ENCODE results near the gene GJC2. TPM values are rescaled to one million over a fixed set of nuclear protein-coding genes. Genes with fewer than 3 reads are reported as not detected.

The GJC2 gene
- total and polyA plus RNA-seq, 2 donors (not counting 1 experiment from before 2014, with no cell fraction given) = 0.16 to 0.30 TPM

DNA sequence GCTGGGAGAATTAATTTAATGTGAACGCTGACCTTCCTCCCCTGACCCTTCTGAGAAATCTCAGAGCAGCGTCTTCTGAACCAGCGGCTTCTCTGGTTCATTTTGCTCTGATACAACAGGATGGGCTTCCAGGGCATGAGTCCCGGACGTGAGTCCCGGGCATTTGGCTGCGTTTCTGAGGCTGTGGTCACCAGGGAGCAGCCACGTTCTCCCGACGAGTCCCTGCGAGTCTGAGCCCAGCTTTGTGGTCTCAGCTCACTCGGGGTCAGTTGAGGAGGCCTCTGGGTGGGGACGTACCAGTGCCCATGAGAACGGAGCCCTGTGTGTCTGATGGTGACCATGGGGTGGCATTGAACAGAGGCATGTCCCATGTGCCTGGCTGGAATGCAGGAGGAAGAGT is 40.5 kb downstream of the GJC2 start:
- ChIA-PET CTCF (no interaction called here), POLR2A (no interaction called here)
- Histone ChIP-seq H3K4me3 (ENCODE audit: control extremely low read depth in 1 of 5, extremely low read depth in 1 of 5, insufficient read depth in 1 of 5, low read depth in 2 of 5, low read length in 4 of 5) (no peak overlapping the region), H3K36me3 (replicated peaks in 1 of 2; ENCODE audit: control extremely low read depth in 1 of 2, control insufficient read depth in 1 of 2, extremely low read depth in 1 of 2, insufficient read depth in 2 of 2, low read length in 1 of 2) (no peaks in the 10 kb centered on the region), H3K27ac (ENCODE audit: low read length in 2 of 2) (no peak overlapping the region), H3K9me3 (ENCODE audit: control extremely low read depth in 1 of 3, control insufficient read depth in 2 of 3, insufficient read depth in 1 of 3, low read length in 2 of 3) (peaks cover 0 to 3% (median 0%) of the 10 kb centered on the region in 3 donors), H3K4me1 (ENCODE audit: control insufficient read depth in 2 of 2, insufficient read depth in 2 of 2, low read length in 2 of 2) (no peaks in the 10 kb centered on the region), H3K79me2 (ENCODE audit: control insufficient read depth, insufficient read depth, low read length) (no peaks in the 10 kb centered on the region), H3K27me3 (replicated peaks in 1 of 4; ENCODE audit: control extremely low read depth in 1 of 4, control insufficient read depth in 3 of 4, insufficient read depth in 4 of 4, low read length in 3 of 4) (no peaks in the 10 kb centered on the region), H3K9ac (ENCODE audit: low read length) (no peak overlapping the region), H2AFZ (ENCODE audit: insufficient read depth, low read depth, low read length, poor library complexity, severe bottlenecking) (no peak overlapping the region), H3K4me2 (replicated peaks; ENCODE audit: low read depth, low read length, poor library complexity, severe bottlenecking) (no peak overlapping the region), H4K20me1 (ENCODE audit: control insufficient read depth, insufficient read depth, low read length, poor library complexity, severe bottlenecking) (no peaks in the 10 kb centered on the region)
- DNase-seq (no peak), ATAC-seq (ENCODE audit: low read depth) (no peak)
- Mint-ChIP-seq H3K4me3 (no peak overlapping the region), H3K9me3 (ENCODE audit: insufficient read depth) (no peaks in the 10 kb centered on the region), H3K27me3 (no peaks in the 10 kb centered on the region), H3K4me1 (no peaks in the 10 kb centered on the region), H3K27ac (no peak overlapping the region)
- no peak for TF ChIP-seq EZH2 (IDR thresholded peaks at IDR 0.05; ENCODE audit: borderline replicate concordance, insufficient read depth, low read depth, low read length, poor library complexity, severe bottlenecking)
- TF ChIP-seq CTCF (IDR thresholded peaks at IDR 0.05) = no peak
- intact Hi-C loops (cut with micrococcal nuclease) = no loop called here
- 96% methylated on average over 14 of the region's 14 CpGs for WGBS (ENCODE audit: insufficient coverage)

DNA sequence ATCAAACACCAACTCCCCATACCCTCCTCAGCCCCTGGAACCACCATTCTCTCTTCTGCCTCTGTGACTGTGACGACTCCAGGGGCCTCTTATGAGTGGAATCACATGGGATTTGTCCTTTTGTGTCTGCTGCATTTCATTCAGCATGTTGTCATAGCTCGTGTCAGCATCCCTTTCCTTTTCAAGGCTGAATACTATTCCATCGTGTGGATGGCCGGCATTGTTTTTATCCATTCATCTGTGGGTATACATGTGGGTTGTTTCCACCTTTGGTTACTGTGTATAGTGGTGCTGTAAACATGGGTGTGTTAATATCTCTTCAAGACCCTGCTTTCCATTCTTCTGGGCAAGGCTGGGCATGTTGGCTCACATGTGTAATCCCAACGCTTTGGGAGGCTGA is 41.0 kb downstream of the GJC2 start:
- no peaks in the 10 kb centered on the region for H3K27me3 ChIP-seq (replicated peaks in 1 of 4; ENCODE audit: control extremely low read depth in 1 of 4, control insufficient read depth in 3 of 4, insufficient read depth in 4 of 4, low read length in 3 of 4)
- no peaks in the 10 kb centered on the region for H4K20me1 ChIP-seq (ENCODE audit: control insufficient read depth, insufficient read depth, low read length, poor library complexity, severe bottlenecking)
- ChIA-PET POLR2A (no interaction called here), CTCF (no interaction called here)
- H2AFZ ChIP-seq (ENCODE audit: insufficient read depth, low read depth, low read length, poor library complexity, severe bottlenecking) = no peak overlapping the region
- 92% methylated on average over 2 of the region's 5 CpGs for WGBS (ENCODE audit: insufficient coverage)
- H3K4me1 Mint-ChIP-seq = no peaks in the 10 kb centered on the region
- no peaks in the 10 kb centered on the region for H3K79me2 ChIP-seq (ENCODE audit: control insufficient read depth, insufficient read depth, low read length)
- intact Hi-C loops (cut with micrococcal nuclease) = no loop called here
- ATAC-seq (ENCODE audit: low read depth) (no peak), DNase-seq (no peak)
- H3K27ac Mint-ChIP-seq = no peak overlapping the region
- no peak overlapping the region for H3K4me3 ChIP-seq (ENCODE audit: control extremely low read depth in 1 of 5, extremely low read depth in 1 of 5, insufficient read depth in 1 of 5, low read depth in 2 of 5, low read length in 4 of 5)
- H3K36me3 ChIP-seq (replicated peaks in 1 of 2; ENCODE audit: control extremely low read depth in 1 of 2, control insufficient read depth in 1 of 2, extremely low read depth in 1 of 2, insufficient read depth in 2 of 2, low read length in 1 of 2) = no peaks in the 10 kb centered on the region
- no peak overlapping the region for H3K27ac ChIP-seq (ENCODE audit: low read length in 2 of 2)
- no peaks in the 10 kb centered on the region for H3K27me3 Mint-ChIP-seq
- no peaks in the 10 kb centered on the region for H3K9me3 Mint-ChIP-seq (ENCODE audit: insufficient read depth)
- peaks cover 0 to 3% (median 0%) of the 10 kb centered on the region in 3 donors for H3K9me3 ChIP-seq (ENCODE audit: control extremely low read depth in 1 of 3, control insufficient read depth in 2 of 3, insufficient read depth in 1 of 3, low read length in 2 of 3)
- no peak overlapping the region for H3K4me2 ChIP-seq (replicated peaks; ENCODE audit: low read depth, low read length, poor library complexity, severe bottlenecking)
- H3K9ac ChIP-seq (ENCODE audit: low read length) = no peak overlapping the region
- TF ChIP-seq EZH2 (IDR thresholded peaks at IDR 0.05; ENCODE audit: borderline replicate concordance, insufficient read depth, low read depth, low read length, poor library complexity, severe bottlenecking) (no peak), CTCF (IDR thresholded peaks at IDR 0.05) (no peak)
- no peak overlapping the region for H3K4me3 Mint-ChIP-seq
- H3K4me1 ChIP-seq (ENCODE audit: control insufficient read depth in 2 of 2, insufficient read depth in 2 of 2, low read length in 2 of 2) = no peaks in the 10 kb centered on the region
